Measurements from ENCODE around the gene TCF12.
"Not testable (repeated sequence)": the region's sequence is repeated elsewhere in the genome, so short reads cannot be mapped to it uniquely, and the experiment has no call there.

TCF12 gene

GRCh38 chr15:56929933-56930332 lies 11.5 kb downstream of the TCF12 start:
- no peak overlapping the region for H3K4me3 ChIP-seq (ENCODE audit: low read depth in 1 of 2, low read length in 2 of 2)
- H3K27me3 ChIP-seq (ENCODE audit: control insufficient read depth in 1 of 2, insufficient read depth in 2 of 2, low read length in 2 of 2) = no peaks in the 10 kb centered on the region
- no peaks in the 10 kb centered on the region for H3K9me3 ChIP-seq (ENCODE audit: control insufficient read depth in 1 of 2, low read length in 2 of 2)
- no peak overlapping the region for H3K9ac ChIP-seq (ENCODE audit: low read depth in 1 of 2, low read length in 2 of 2)
- no peaks in the 10 kb centered on the region for H3K36me3 ChIP-seq (ENCODE audit: control insufficient read depth in 1 of 2, insufficient read depth in 2 of 2, low read length in 2 of 2)
- peaks cover 33 to 54% of the 10 kb centered on the region in 2 donors for H3K4me1 ChIP-seq (ENCODE audit: control insufficient read depth in 1 of 2, insufficient read depth in 2 of 2, low read length in 2 of 2)
- H3K27ac ChIP-seq (ENCODE audit: low read depth, low read length) = no peak overlapping the region

DNA sequence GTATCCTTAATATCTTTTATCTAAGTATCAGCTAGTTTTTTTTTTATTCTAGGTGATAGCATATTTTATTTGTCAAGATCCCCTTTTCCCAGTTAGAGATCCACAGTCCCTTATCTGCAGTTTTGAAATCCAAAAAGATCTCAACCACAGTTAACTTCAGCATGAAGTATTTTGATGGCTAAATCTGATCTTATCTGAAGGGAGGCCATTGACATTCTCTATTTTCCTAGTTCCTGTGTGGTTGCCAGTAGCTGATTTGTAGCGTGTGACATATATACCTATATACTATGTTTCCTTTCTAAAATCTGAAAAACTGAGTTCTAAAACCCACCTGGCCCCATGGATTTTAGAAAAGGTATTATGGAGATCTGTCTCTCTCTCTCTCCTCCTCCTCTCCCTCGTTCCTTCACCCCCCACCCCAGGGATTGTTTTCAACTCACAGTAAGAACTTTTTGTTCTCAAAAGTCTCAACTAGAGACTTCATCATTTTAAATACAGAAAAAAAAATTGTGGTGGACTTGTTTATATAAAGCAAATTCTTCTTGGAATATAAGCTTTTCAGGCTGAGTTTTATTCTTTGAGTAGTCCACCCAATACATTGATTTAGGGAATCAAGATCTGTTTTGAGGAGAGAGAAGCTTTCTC lies 12.3 kb downstream of the TCF12 start:
- H3K9ac ChIP-seq (ENCODE audit: low read depth in 1 of 2, low read length in 2 of 2) = no peak overlapping the region
- H3K4me1 ChIP-seq (ENCODE audit: control insufficient read depth in 1 of 2, insufficient read depth in 2 of 2, low read length in 2 of 2) = peaks cover 33 to 54% of the 10 kb centered on the region in 2 donors
- H3K9me3 ChIP-seq (ENCODE audit: control insufficient read depth in 1 of 2, low read length in 2 of 2) = no peaks in the 10 kb centered on the region
- H3K27ac ChIP-seq (ENCODE audit: low read depth, low read length) = no peak overlapping the region
- H3K36me3 ChIP-seq (ENCODE audit: control insufficient read depth in 1 of 2, insufficient read depth in 2 of 2, low read length in 2 of 2) = no peaks in the 10 kb centered on the region
- H3K4me3 ChIP-seq (ENCODE audit: low read depth in 1 of 2, low read length in 2 of 2) = no peak overlapping the region
- H3K27me3 ChIP-seq (ENCODE audit: control insufficient read depth in 1 of 2, insufficient read depth in 2 of 2, low read length in 2 of 2) = no peaks in the 10 kb centered on the region

GRCh38 chr15:56931639-56932508 lies 13.4 kb downstream of the TCF12 start:
- Histone ChIP-seq H3K27ac (ENCODE audit: low read depth, low read length) (no peak overlapping the region), H3K4me3 (ENCODE audit: low read depth in 1 of 2, low read length in 2 of 2) (no peak overlapping the region), H3K9me3 (ENCODE audit: control insufficient read depth in 1 of 2, low read length in 2 of 2) (no peaks in the 10 kb centered on the region)

DNA sequence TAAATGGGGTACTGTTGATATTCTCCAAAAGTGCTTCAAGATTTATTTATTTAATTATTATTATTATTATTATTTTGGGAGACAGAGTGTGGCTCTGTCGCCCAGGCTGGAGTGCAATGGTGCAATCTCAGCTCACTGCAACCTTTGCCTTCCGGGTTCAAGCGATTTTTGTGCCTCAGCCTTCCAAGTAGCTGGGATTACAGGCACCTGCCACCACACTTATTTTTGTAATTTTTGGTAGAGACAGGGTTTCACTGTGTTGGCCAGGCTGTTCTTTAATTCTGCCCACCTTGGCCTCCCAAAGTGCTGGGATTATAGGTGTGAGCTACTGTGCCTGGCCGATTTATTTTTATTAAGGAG lies 14.0 kb downstream of the TCF12 start:
- not testable (repeated sequence) for H3K27me3 ChIP-seq (ENCODE audit: control insufficient read depth in 1 of 2, insufficient read depth in 2 of 2, low read length in 2 of 2); H3K4me3 ChIP-seq (ENCODE audit: low read depth in 1 of 2, low read length in 2 of 2); H3K9ac ChIP-seq (ENCODE audit: low read depth in 1 of 2, low read length in 2 of 2); H3K36me3 ChIP-seq (ENCODE audit: control insufficient read depth in 1 of 2, insufficient read depth in 2 of 2, low read length in 2 of 2); H3K27ac ChIP-seq (ENCODE audit: low read depth, low read length); H3K9me3 ChIP-seq (ENCODE audit: control insufficient read depth in 1 of 2, low read length in 2 of 2)
- H3K4me1 ChIP-seq (ENCODE audit: control insufficient read depth in 1 of 2, insufficient read depth in 2 of 2, low read length in 2 of 2) = peaks cover 33 to 48% of the 10 kb centered on the region in 2 donors

More at GRCh38 chr15:56931639-56932508, 13.4 kb downstream of the TCF12 start:
- Histone ChIP-seq H3K36me3 (ENCODE audit: control insufficient read depth in 1 of 2, insufficient read depth in 2 of 2, low read length in 2 of 2) (no peaks in the 10 kb centered on the region), H3K9ac (ENCODE audit: low read depth in 1 of 2, low read length in 2 of 2) (no peak overlapping the region), H3K27me3 (ENCODE audit: control insufficient read depth in 1 of 2, insufficient read depth in 2 of 2, low read length in 2 of 2) (no peaks in the 10 kb centered on the region), H3K4me1 (ENCODE audit: control insufficient read depth in 1 of 2, insufficient read depth in 2 of 2, low read length in 2 of 2) (peaks cover 33 to 48% of the 10 kb centered on the region in 2 donors)

DNA sequence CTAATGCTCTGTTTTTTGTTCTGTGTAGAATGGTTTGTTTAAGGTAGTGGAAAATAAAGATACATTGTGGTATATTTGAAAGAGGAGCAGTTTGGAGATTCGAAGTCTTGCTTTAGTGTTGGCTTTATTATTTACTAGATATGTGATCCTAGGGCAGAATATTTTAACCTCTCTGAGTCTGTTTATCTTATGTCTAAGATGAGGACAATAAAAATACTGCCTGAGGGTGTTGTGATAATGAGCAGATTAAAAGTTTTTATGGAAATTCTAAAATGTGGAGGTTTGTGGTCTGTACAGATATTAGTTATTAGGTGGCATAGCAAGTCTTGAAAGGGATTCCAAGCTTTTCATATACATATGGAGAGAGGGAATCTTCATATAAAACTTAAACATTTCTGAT lies 15.0 kb downstream of the TCF12 start:
- H3K27me3 ChIP-seq (ENCODE audit: control insufficient read depth in 1 of 2, insufficient read depth in 2 of 2, low read length in 2 of 2) = no peaks in the 10 kb centered on the region

GRCh38 chr15:56933811-56934210 lies 15.4 kb downstream of the TCF12 start:
- Histone ChIP-seq H3K9ac (ENCODE audit: low read depth in 1 of 2, low read length in 2 of 2) (no peak overlapping the region), H3K9me3 (ENCODE audit: control insufficient read depth in 1 of 2, low read length in 2 of 2) (no peaks in the 10 kb centered on the region), H3K27ac (ENCODE audit: low read depth, low read length) (no peak overlapping the region), H3K4me1 (ENCODE audit: control insufficient read depth in 1 of 2, insufficient read depth in 2 of 2, low read length in 2 of 2) (peaks cover 32 to 45% of the 10 kb centered on the region in 2 donors), H3K36me3 (ENCODE audit: control insufficient read depth in 1 of 2, insufficient read depth in 2 of 2, low read length in 2 of 2) (no peaks in the 10 kb centered on the region), H3K4me3 (ENCODE audit: low read depth in 1 of 2, low read length in 2 of 2) (no peak overlapping the region), H3K27me3 (ENCODE audit: control insufficient read depth in 1 of 2, insufficient read depth in 2 of 2, low read length in 2 of 2) (no peaks in the 10 kb centered on the region)

More for the DNA sequence above, 15.0 kb downstream of the TCF12 start:
- no peak overlapping the region for H3K4me3 ChIP-seq (ENCODE audit: low read depth in 1 of 2, low read length in 2 of 2)
- H3K27ac ChIP-seq (ENCODE audit: low read depth, low read length) = no peak overlapping the region
- no peak overlapping the region for H3K9ac ChIP-seq (ENCODE audit: low read depth in 1 of 2, low read length in 2 of 2)
- no peaks in the 10 kb centered on the region for H3K9me3 ChIP-seq (ENCODE audit: control insufficient read depth in 1 of 2, low read length in 2 of 2)
- H3K4me1 ChIP-seq (ENCODE audit: control insufficient read depth in 1 of 2, insufficient read depth in 2 of 2, low read length in 2 of 2) = peaks cover 33 to 48% of the 10 kb centered on the region in 2 donors
- H3K36me3 ChIP-seq (ENCODE audit: control insufficient read depth in 1 of 2, insufficient read depth in 2 of 2, low read length in 2 of 2) = no peaks in the 10 kb centered on the region

DNA sequence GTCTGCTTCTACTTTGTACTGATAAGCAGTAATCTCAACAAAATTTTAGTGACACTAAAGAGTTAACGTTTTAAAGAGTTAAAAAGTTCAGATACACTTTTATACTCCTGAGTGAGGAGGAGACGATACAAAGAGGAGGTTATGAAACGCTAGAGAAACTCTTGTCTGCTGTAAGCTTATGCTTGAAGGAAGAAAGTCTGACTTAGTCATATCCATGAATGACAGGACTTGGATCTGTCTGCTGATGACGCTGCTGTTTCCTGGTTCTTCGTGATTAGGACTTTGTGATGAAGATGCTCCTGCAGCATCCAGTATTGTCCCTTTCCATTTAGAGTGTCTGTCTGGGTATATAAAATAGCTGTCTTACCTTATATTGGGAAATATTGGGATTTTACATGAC lies 15.8 kb downstream of the TCF12 start:
- Histone ChIP-seq H3K9ac (ENCODE audit: low read depth in 1 of 2, low read length in 2 of 2) (no peak overlapping the region), H3K27ac (ENCODE audit: low read depth, low read length) (no peak overlapping the region), H3K4me1 (ENCODE audit: control insufficient read depth in 1 of 2, insufficient read depth in 2 of 2, low read length in 2 of 2) (peaks cover 27 to 42% of the 10 kb centered on the region in 2 donors), H3K27me3 (ENCODE audit: control insufficient read depth in 1 of 2, insufficient read depth in 2 of 2, low read length in 2 of 2) (no peaks in the 10 kb centered on the region), H3K9me3 (ENCODE audit: control insufficient read depth in 1 of 2, low read length in 2 of 2) (no peaks in the 10 kb centered on the region), H3K36me3 (ENCODE audit: control insufficient read depth in 1 of 2, insufficient read depth in 2 of 2, low read length in 2 of 2) (no peaks in the 10 kb centered on the region), H3K4me3 (ENCODE audit: low read depth in 1 of 2, low read length in 2 of 2) (no peak overlapping the region)

DNA sequence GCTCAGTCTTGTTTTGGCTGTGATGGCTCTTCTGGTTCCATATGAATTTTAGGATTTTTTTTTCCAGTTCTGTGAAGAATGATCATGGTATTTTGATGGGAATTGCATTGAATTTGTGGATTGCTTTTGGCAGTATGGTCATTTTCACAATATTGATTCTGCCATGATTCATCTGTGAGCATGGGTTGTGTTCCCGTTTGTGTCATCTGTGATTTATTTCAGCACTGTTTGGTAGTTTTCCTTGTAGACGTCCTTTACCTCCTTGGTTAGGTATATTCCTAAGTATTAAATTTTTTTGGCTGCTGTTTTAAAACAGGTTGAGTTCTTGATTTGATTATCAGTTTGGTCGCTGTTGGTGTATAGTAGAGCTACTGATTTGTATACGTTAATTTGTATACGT lies 18.5 kb downstream of the TCF12 start:
- H3K27ac ChIP-seq (ENCODE audit: low read depth, low read length) = no peak overlapping the region
- H3K9me3 ChIP-seq (ENCODE audit: control insufficient read depth in 1 of 2, low read length in 2 of 2) = no peaks in the 10 kb centered on the region
- no peaks in the 10 kb centered on the region for H3K36me3 ChIP-seq (ENCODE audit: control insufficient read depth in 1 of 2, insufficient read depth in 2 of 2, low read length in 2 of 2)
- no peak overlapping the region for H3K9ac ChIP-seq (ENCODE audit: low read depth in 1 of 2, low read length in 2 of 2)
- H3K4me1 ChIP-seq (ENCODE audit: control insufficient read depth in 1 of 2, insufficient read depth in 2 of 2, low read length in 2 of 2) = peaks cover 7 to 15% of the 10 kb centered on the region in 2 donors
- no peak overlapping the region for H3K4me3 ChIP-seq (ENCODE audit: low read depth in 1 of 2, low read length in 2 of 2)
- H3K27me3 ChIP-seq (ENCODE audit: control insufficient read depth in 1 of 2, insufficient read depth in 2 of 2, low read length in 2 of 2) = no peaks in the 10 kb centered on the region

- H3K27ac ChIP-seq (ENCODE audit: low read depth, low read length) = no peak overlapping the region
- no peaks in the 10 kb centered on the region for H3K36me3 ChIP-seq (ENCODE audit: control insufficient read depth in 1 of 2, insufficient read depth in 2 of 2, low read length in 2 of 2)
- H3K9me3 ChIP-seq (ENCODE audit: control insufficient read depth in 1 of 2, low read length in 2 of 2) = no peaks in the 10 kb centered on the region
- H3K4me3 ChIP-seq (ENCODE audit: low read depth in 1 of 2, low read length in 2 of 2) = no peak overlapping the region
- H3K4me1 ChIP-seq (ENCODE audit: control insufficient read depth in 1 of 2, insufficient read depth in 2 of 2, low read length in 2 of 2) = peaks cover 0 to under 1% of the 10 kb centered on the region in 2 donors
- H3K9ac ChIP-seq (ENCODE audit: low read depth in 1 of 2, low read length in 2 of 2) = no peak overlapping the region
- H3K27me3 ChIP-seq (ENCODE audit: control insufficient read depth in 1 of 2, insufficient read depth in 2 of 2, low read length in 2 of 2) = no peaks in the 10 kb centered on the region
Observed at GRCh38 chr15:56939257-56939656, 20.8 kb downstream of the TCF12 start.

GRCh38 chr15:56940388-56940787 lies 21.9 kb downstream of the TCF12 start:
- Histone ChIP-seq H3K4me3 (ENCODE audit: low read depth in 1 of 2, low read length in 2 of 2) (no peak overlapping the region), H3K4me1 (ENCODE audit: control insufficient read depth in 1 of 2, insufficient read depth in 2 of 2, low read length in 2 of 2) (peaks cover 3 to 6% of the 10 kb centered on the region in 2 donors), H3K27ac (ENCODE audit: low read depth, low read length) (no peak overlapping the region), H3K36me3 (ENCODE audit: control insufficient read depth in 1 of 2, insufficient read depth in 2 of 2, low read length in 2 of 2) (no peaks in the 10 kb centered on the region), H3K9me3 (ENCODE audit: control insufficient read depth in 1 of 2, low read length in 2 of 2) (no peaks in the 10 kb centered on the region), H3K27me3 (ENCODE audit: control insufficient read depth in 1 of 2, insufficient read depth in 2 of 2, low read length in 2 of 2) (no peaks in the 10 kb centered on the region), H3K9ac (ENCODE audit: low read depth in 1 of 2, low read length in 2 of 2) (no peak overlapping the region)

All from duodenal mucosa (tissue), 2 donors.